NCI-H146 (cell line): ENCODE results near the gene GAREM2.

Source experiments
- DNase-seq: peaks from one replicate; lab custom pipeline; 2025; lab: John Stamatoyannopoulos, UW

The GAREM2 gene

GRCh38 chr2:26187537-26188104, 14.7 kb downstream of the GAREM2 start:
- DNase-seq, result no peak

GRCh38 chr2:26189123-26189522, 16.2 kb downstream of the GAREM2 start:
- DNase-seq, result no peak

GRCh38 chr2:26189751-26190150, 16.9 kb downstream of the GAREM2 start:
- no peak for DNase-seq

- DNase-seq, result no peak
Observed at GRCh38 chr2:26190369-26190768, 17.5 kb downstream of the GAREM2 start.

DNA sequence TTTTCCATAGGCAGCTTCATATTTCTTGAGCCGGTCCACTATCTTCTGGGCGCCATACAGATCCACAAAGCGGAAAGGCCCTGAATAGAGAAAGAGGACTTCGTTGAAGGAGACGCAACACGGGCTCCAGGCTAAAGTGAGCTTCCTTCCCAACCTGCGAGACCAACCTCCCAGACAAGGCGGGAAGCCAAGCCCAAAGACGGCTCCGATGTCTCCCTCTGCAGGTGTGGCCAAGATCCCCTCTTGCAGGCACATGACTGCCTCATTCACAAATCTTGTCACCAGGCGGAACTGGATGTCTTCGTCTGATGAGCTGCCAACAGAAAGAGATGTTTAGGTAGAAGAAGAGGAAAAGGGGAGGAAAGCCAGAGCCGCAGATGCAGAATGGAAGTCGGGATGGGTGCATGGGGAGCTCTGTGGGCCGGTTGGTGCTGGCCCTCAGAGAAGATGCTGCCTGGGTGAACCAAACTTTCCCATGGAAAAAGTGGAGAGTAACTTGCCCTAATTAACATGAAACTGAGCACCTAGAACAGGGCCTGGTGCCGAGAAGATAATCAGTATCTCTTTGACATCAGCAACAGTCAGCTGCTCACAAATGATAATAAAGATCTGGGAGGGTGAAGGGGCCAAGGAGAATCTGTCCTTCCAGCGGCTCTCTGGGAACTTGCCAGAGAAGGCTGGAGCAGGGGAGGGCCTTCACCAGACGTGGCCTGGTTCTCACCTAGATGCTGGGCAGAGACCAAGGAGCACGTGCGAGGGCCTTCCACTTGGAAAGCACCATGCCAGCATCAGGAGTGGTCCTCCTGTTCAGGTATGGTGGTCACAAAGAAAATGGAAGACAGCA, 18.6 kb downstream of the GAREM2 start:
- no peak for DNase-seq

GRCh38 chr2:26193578-26194231, 20.8 kb downstream of the GAREM2 start:
- no peak for DNase-seq

GRCh38 chr2:26195040-26195984, 22.4 kb downstream of the GAREM2 start:
- DNase-seq, result no peak

GRCh38 chr2:26196683-26197418, 24.0 kb downstream of the GAREM2 start:
- DNase-seq, result no peak

- DNase-seq, result no peak
Observed at GRCh38 chr2:26197516-26197915, 24.6 kb downstream of the GAREM2 start.

DNA sequence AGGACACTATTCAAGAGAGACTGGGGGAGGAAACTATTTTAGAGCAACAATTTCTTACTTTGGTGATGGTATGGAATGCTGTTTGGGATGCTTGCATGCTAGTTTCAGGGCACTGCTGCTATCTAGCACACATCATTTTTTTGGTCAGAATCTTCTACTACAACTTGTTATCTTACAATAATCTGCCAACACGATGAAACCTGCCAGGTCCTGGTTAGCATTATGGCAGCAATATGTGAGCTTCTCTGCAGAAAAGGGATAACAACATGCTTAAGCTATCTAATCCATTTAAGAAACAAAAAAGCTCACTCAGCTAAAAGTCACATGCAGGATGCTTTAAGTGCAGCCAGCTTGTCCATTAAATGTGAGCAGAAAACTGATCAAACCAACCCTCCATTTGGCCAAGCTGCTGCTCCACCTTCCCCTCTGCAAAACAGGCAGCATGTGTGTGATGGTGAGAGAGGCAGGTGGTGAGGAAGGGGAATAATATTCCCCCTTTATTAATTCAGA, 30.1 kb downstream of the GAREM2 start:
- no peak for DNase-seq

DNA sequence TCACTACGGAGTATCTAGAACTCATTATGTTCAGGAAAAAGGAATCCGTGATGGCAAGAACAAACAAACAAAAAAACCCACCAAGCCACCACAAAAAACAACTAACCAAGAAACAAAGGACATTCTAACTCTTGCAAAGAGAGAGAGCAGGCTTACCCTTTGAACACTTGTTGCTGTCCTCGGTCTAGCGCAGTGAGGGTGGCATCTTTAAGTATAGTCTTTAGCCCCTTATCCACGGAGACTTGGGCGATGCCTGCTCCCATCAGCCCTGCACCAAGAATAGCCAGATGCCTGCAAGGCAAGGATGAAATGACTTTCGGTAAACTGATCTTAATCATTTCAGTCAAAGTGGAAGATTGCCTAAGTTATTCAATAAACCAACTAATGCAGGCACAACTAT, 31.0 kb downstream of the GAREM2 start:
- no peak for DNase-seq

- DNase-seq, result no peak
Observed at GRCh38 chr2:26212011-26212410, 39.1 kb downstream of the GAREM2 start.

- no peak for DNase-seq
Observed at GRCh38 chr2:26214759-26215158, 41.9 kb downstream of the GAREM2 start.

DNA sequence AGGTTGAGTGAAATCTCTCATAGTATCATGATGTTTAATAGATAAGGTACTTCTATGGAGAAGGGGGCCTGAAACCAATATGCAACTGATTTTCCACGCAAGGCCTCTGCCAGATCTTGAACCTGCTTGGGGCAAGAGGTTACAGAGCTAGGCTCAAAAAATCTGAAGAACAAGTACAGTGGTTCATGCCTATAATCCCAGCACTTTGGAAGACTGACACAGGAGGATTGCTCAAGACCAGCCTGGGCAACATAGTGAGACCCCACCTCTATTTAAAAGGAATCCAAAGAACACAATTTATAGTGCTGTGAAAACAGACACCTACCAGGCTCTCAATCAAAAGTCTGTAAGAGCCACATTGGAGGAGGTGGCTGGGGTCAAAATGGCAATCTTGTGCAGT, 42.9 kb downstream of the GAREM2 start:
- DNase-seq, result no peak

- no peak for DNase-seq
Observed at GRCh38 chr2:26216587-26216986, 43.7 kb downstream of the GAREM2 start.

DNA sequence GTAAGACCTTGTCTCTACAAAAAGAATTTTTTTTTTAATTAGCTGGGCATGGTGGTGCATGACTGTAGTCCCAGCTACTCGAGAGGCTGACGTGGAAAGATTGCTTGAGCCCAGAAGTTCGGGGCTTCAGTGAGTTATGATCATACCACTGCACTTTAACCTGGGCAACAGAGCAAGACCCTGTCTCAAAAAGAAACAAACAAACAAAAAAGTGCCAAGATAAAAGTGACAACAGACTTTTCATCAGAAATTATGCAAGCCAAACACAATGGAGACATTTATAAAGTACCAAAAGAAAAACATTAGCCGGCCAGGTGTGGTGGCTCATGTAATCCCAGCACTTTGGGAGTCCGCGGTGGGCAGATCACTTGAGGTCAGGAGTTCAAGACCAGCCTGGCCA, 44.8 kb downstream of the GAREM2 start:
- DNase-seq, result no peak

GRCh38 chr2:26223018-26223417, 50.1 kb downstream of the GAREM2 start:
- no peak for DNase-seq

DNA sequence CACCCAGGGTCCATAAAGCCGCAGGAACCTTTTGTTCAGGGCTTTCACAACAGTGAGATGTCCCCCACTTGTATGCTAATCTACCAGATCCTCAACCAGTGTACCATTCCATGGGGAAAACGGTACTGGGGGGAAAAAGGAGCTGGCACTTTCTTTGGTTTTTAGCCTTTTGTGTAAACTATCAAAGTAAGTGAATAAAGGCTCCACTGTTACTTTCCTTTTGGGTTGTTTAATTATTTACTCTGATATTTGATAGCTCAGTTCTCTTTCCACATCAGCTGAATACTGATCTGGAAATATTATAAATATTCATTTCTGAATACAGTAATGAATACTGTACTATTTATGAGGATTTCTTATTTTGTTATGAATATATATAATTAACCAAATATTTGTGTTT, 51.2 kb downstream of the GAREM2 start:
- no peak for DNase-seq

DNA sequence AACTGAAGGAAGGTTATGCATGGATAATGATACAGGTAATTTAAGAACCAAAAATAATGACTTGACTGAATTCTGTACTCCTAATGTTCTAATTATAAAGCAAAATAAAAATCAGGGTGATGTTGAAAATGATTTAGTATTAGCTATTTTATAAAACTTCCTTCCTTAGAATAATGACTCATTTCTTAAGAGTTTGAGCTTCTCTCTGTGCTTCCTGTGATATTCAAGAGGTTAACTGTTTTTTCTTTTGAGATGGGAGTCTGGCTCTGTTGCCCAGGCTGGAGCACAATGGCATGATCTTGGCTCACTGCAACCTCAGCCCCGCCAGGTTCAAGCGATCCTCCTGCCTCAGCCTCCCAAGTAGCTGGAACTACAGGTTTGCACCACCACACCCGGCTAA, 56.7 kb downstream of the GAREM2 start:
- DNase-seq, result no peak

DNA sequence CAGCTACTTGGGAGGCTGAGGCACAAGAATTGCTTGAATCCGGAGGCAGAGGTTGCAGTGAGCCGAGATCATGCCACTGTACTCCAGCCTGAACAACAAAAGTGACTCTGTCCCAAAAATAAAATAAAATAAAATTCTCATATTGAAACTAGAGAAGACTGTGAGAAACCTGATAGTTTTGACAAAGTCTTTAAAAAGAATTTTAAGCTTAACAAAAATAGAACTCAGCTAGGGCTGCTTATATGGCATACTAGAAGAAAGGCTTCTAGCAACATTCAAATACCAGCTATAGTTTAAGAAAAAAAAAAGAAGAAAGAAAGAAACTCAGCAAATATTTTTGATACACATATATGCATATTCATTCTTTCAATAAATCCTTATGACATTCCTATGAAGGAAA, 57.9 kb downstream of the GAREM2 start:
- DNase-seq, result no peak

- DNase-seq, result no peak
Observed at GRCh38 chr2:26235089-26235488, 62.2 kb downstream of the GAREM2 start.
